Glutamatergic neuron (in vitro differentiated cells): ENCODE measurements around the gene SAMD14. TPM values are rescaled to one million over a fixed set of nuclear protein-coding genes. Genes with fewer than 3 reads are reported as not detected.

Experiments
- DNase-seq: peaks from one replicate; pipeline ENCODE4 v3.0.0; 2022
- H3K27ac Mint-ChIP-seq: one replicate; pipeline ENCODE4 v1.8.0; 2020; ENCODE audit warnings: mild to moderate bottlenecking, mixed read lengths, inconsistent platforms; ENCODE audit not compliant: unreplicated experiment
- H3K27me3 Mint-ChIP-seq: one replicate; pipeline ENCODE4 v1.8.0; 2020; ENCODE audit warnings: mild to moderate bottlenecking, moderate library complexity, mixed read lengths, inconsistent platforms; ENCODE audit not compliant: unreplicated experiment
- H3K36me3 Mint-ChIP-seq: one replicate; pipeline ENCODE4 v1.8.0; 2020; ENCODE audit warnings: mild to moderate bottlenecking, mixed read lengths, inconsistent platforms; ENCODE audit not compliant: unreplicated experiment
- H3K4me1 Mint-ChIP-seq: one replicate; pipeline ENCODE4 v1.8.0; 2020; ENCODE audit warnings: mild to moderate bottlenecking, low read depth, mixed read lengths, inconsistent platforms; ENCODE audit not compliant: unreplicated experiment
- H3K4me3 Mint-ChIP-seq: one replicate; pipeline ENCODE4 v1.8.0; 2020; ENCODE audit warnings: mild to moderate bottlenecking, mixed read lengths, inconsistent platforms; ENCODE audit not compliant: unreplicated experiment
- H3K9me3 Mint-ChIP-seq: one replicate; pipeline ENCODE4 v1.8.0; 2020; ENCODE audit warnings: mild to moderate bottlenecking, moderate library complexity, mixed read lengths, inconsistent platforms; ENCODE audit not compliant: unreplicated experiment
- total RNA-seq: library from RNA; stranded (reverse); fragmentation: NEBNext Ultra II Directional; extraction: Animal tissue kit (Norgen Biotek cat#: 25700); gene quantifications from one replicate; pipeline ENCODE4 v1.2.1, GENCODE V29; 2021; ENCODE audit not compliant: unreplicated experiment
- TF ChIP-seq, protein P1 (sequence below): fragments of 200-600 bp; sonication (generic); IDR thresholded peaks from one replicate; pipeline ENCODE4 v1.5.0; 2021; ENCODE audit not compliant: partially characterized antibody, unreplicated experiment

The SAMD14 gene
- total RNA-seq, 1 donor from 2014 or later = 95.0 TPM

DNA sequence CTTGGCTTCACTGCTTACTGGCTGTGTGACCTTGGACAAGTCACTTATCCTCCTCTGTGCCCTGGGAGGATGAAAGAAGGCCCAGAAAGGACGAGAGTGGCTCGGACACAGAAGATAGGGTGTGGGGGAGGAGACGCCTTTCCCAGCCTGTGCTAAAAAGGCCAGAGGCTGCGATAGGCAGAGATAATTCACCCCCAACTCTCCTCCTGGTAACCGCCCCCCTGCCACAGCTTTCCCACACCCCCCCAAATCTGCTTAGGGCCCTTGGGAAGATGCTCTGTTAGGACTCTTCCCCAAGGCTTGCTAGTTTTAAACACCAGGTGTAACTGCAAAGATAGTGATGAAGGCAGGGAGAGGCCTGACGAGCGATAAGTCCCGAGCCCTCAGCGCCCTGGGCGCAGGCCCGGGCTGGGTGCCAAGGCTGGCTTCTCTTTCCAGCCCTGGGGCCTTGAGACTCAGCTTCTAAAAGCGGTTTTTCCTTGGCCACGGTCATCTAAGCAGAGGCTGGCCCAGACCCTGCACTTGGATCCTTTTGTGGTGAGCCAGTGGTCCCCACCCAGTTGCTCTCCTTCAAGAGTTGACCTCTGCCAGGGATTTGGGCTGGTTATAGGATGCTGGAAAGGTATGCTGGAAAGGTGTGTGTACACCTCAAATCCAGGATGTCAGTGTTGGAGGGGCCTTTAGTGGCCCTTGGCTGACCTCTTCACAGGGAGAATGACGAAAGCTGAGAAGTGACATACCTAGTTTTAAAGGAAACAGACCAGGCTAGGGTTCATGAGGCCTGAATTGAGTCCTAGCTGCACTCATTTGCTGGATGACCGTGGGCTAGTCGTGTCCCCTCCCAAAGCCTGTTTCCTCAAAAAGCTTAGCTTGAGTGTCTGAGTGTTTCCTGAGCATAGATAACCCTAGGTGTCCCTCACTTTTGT, 24.0 kb upstream of the SAMD14 start:
- H3K36me3 Mint-ChIP-seq = no peaks in the 10 kb centered on the region
- H3K9me3 Mint-ChIP-seq = peaks cover 5% of the 10 kb centered on the region
- H3K27me3 Mint-ChIP-seq = peaks cover 7% of the 10 kb centered on the region
- no peak overlapping the region for H3K4me3 Mint-ChIP-seq
- DNase-seq = no peak
- TF ChIP-seq, protein P1, sequence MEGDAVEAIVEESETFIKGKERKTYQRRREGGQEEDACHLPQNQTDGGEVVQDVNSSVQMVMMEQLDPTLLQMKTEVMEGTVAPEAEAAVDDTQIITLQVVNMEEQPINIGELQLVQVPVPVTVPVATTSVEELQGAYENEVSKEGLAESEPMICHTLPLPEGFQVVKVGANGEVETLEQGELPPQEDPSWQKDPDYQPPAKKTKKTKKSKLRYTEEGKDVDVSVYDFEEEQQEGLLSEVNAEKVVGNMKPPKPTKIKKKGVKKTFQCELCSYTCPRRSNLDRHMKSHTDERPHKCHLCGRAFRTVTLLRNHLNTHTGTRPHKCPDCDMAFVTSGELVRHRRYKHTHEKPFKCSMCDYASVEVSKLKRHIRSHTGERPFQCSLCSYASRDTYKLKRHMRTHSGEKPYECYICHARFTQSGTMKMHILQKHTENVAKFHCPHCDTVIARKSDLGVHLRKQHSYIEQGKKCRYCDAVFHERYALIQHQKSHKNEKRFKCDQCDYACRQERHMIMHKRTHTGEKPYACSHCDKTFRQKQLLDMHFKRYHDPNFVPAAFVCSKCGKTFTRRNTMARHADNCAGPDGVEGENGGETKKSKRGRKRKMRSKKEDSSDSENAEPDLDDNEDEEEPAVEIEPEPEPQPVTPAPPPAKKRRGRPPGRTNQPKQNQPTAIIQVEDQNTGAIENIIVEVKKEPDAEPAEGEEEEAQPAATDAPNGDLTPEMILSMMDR = no peak
- peaks cover 2% of the 10 kb centered on the region for H3K4me1 Mint-ChIP-seq
- no peak overlapping the region for H3K27ac Mint-ChIP-seq

DNA sequence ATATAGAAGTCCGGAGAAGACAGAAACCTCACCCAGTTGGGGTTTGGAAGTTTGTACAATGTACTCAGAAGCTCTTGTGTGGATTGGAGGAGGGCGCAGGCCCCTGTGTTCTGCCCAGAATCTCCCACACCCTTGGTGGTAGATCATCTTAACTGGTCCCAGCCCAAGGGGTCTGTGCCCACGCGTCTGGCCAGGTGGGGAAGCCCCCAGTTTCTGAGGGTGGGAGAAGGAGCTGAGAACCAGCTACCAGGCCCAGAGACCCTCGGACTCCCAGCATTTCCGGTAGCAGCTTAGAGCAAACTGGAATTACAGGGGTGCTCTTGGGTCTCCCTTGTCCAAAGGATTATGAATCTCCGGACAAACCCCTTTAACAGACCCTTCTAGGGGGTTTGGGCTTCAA, 22.8 kb upstream of the SAMD14 start:
- TF ChIP-seq, protein P1 = no peak
- Mint-ChIP-seq H3K36me3 (no peaks in the 10 kb centered on the region), H3K9me3 (peaks cover 6% of the 10 kb centered on the region)

DNA sequence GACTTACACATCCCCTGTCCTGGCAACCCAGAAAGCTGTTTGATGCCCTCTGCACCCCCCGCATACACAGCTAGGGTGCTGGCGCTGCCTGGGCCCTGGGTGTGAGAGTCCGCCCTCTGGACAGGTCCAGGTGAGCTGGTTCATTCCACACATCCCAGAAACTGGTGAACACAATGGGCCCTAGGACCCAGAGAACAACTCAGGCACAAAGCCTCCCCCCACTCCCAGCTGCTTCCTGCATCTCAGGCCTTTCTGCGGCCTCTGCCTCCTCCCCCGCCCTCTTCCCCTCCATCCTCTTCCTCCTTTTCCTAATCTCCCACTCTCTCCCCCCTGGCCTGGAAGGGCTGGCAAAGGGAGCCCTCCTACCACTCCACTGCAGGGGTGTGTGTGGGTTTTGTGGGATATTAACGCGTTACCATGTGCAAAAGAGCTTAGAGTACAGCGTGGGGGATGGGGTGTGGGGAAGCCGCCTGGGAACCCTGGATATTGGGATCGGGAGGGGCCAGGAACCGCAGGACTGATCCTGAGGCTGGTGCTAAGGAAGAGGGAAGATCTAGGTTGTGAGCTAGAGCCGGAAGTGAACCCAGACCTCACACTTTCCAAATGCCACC, 22.1 kb upstream of the SAMD14 start:
- Mint-ChIP-seq H3K4me1 (peaks cover 10% of the 10 kb centered on the region), H3K4me3 (peak overlapping the region; percentile 91)

More for the DNA sequence above, 22.8 kb upstream of the SAMD14 start:
- Mint-ChIP-seq H3K27me3 (peaks cover 5% of the 10 kb centered on the region), H3K4me3 (peak overlapping the region; percentile 91), H3K4me1 (peaks cover 3% of the 10 kb centered on the region), H3K27ac (peak overlapping the region; percentile 97)
- DNase-seq = no peak

DNA sequence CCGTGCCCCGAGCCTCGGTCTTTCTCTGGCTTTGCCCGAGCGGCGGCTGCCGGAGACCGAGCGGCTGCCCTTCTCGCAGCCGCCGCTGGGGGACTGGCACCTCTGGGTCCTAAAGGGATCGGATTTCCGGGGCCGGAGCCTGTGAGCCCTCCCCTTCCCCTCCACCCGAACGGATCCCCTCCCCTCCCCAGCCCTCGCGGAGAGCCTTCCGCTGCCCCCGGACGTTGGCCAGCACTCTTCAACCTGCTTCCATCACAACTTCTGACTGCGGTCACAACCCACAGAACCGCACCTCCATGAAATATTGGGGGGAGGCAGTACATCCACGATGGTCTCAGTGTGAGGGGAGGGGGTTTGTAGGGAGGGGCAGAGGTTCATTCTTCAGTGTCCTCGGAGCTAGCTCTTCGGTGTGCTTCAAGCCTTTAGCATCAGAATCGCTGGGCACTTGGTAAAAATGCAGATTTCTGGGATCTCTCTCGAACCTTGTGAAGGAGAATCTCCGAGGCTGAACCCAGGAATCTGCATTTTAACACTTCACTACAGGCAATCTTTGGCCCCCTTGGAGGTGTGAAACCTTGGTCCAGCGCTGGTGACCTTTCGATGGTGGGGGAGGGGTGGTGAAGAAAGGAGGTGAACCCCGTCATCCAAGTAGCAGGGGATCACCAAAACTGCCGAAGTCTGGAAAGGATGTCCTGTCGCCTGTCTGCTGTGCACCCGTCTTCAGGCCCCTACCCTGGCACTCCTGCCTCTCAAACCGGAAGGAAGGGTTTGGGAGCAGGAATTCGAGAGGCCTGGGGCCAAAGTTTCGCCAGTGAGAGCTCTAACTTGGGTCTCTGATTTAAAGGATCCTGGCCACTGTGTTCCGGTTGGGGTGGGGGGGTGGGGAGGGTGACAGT, 21.3 kb upstream of the SAMD14 start:
- peak overlapping the region; percentile 92 for H3K27ac Mint-ChIP-seq
- peaks cover 17% of the 10 kb centered on the region for H3K4me1 Mint-ChIP-seq
- peak; percentile 95 for DNase-seq
- H3K27me3 Mint-ChIP-seq = peaks cover 6% of the 10 kb centered on the region
- H3K9me3 Mint-ChIP-seq = peaks cover 9% of the 10 kb centered on the region
- TF ChIP-seq, protein P1 = peak; percentile 78
- peak overlapping the region; percentile 91 for H3K4me3 Mint-ChIP-seq
- H3K36me3 Mint-ChIP-seq = no peaks in the 10 kb centered on the region

More for the DNA sequence above, 22.1 kb upstream of the SAMD14 start:
- H3K27me3 Mint-ChIP-seq = peaks cover 6% of the 10 kb centered on the region
- H3K36me3 Mint-ChIP-seq = no peaks in the 10 kb centered on the region
- TF ChIP-seq, protein P1 = no peak
- peaks cover 7% of the 10 kb centered on the region for H3K9me3 Mint-ChIP-seq
- peak; percentile 76 for DNase-seq
- peak overlapping the region; percentile 97 for H3K27ac Mint-ChIP-seq
